Psoas muscle (tissue), 8 donors: Measurements from ENCODE around the gene FHAD1. TPM values are rescaled to one million over a fixed set of nuclear protein-coding genes. Genes with fewer than 3 reads are reported as not detected.

Experiments
- ATAC-seq, 4 donors: fragments of 200-7000 bp; cut with Tn5 transposase; one replicate each; pipeline ENCODE4 v1.9.1; 2020; ENCODE audit warnings: moderate library complexity in 3 of 4, mild to moderate bottlenecking in 2 of 4
- DNase-seq, 2 donors: peaks; one replicate each; pipeline ENCODE4 v3.0.0-alpha.2; 2020
- H3K27ac ChIP-seq: fragments of 200-600 bp; one replicate; pipeline ENCODE4 v1.8.0; 2022
- H3K27me3 ChIP-seq, 3 donors: fragments of 200-600 bp in 1 of 3; one replicate each; pipeline versions ENCODE4 v1.6.1 to v1.8.0; 2013 to 2022; ENCODE audit warnings: low read length in 2 of 3, mild to moderate bottlenecking in 2 of 3, moderate library complexity in 1 of 3; ENCODE audit not compliant: insufficient read depth in 3 of 3
- H3K36me3 ChIP-seq, 2 donors: fragments of 200-600 bp in 1 of 2; one replicate each; pipeline versions ENCODE4 v1.6.1 to v1.8.0; 2013 to 2022; ENCODE audit warnings: low read depth in 1 of 2, mild to moderate bottlenecking in 1 of 2, moderate library complexity in 1 of 2; ENCODE audit not compliant: insufficient read depth in 1 of 2
- H3K4me1 ChIP-seq: fragments of 200-600 bp; one replicate; pipeline ENCODE4 v1.8.0; 2022
- H3K4me3 ChIP-seq: fragments of 200-600 bp; one replicate; pipeline ENCODE4 v1.8.0; 2022; ENCODE audit warnings: mild to moderate bottlenecking
- H3K9me3 ChIP-seq: fragments of 200-600 bp; one replicate; pipeline ENCODE4 v1.8.0; 2022
- CTCF ChIP-seq: fragments of 200-600 bp; IDR thresholded peaks from one replicate; pipeline ENCODE4 v1.8.0; 2022; ENCODE audit warnings: antibody characterized with exemption
- WGBS, 3 donors: extraction: QIAGEN DNeasy Blood & Tissue Kit; methylation state at CpG; one replicate each; pipeline versions ENCODE4 v1.1.6 to v1.1.7; 2013; 5-methylcytosine and 5-hydroxymethylcytosine counted together
- intact Hi-C, 2 donors: fragments of 100-400 bp; cut with DNase I; formaldehyde crosslinking; loops; one replicate each; pipeline versions ENCODE4 v1.11.0 to v1.14.2; 2022
- polyA plus RNA-seq, 3 donors: library from polyadenylated mRNA; stranded (reverse); fragments of 200-250 nt; gene quantifications; one replicate each; pipeline ENCODE4 v1.2.3, GENCODE V29; 2013
- total RNA-seq, 4 donors: library from RNA; stranded (reverse); fragmentation: NEBNext Ultra II Directional in 2 of 4; extraction: Animal tissue kit (Norgen Biotek cat#: 25700) in 2 of 4; gene quantifications; one replicate each; pipeline versions ENCODE4 v1.2.1 to v1.2.4, GENCODE V29; 2021 to 2023
- donor health status: healthy with polysubstance abuse.
- donor health status: DM: no; HTN: no; CAD: no; lungs with moderate emphysema.
- donor health status: Bipolar disorder and iron deficiency.
- donor health status: healthy.
- donor health status: DM: yes; HTN: yes; CAD: no.
- donor health status: DM: no; HTN: no; CAD: no.
- donor health status: DM: no; HTN: no; CAD: no.
- donor health status: DM: yes; HTN: yes; CAD: no.

FHAD1 gene
- total and polyA plus RNA-seq, 7 donors = 0.03 to 0.24 (median 0.06) TPM; not detected in 4

- no peak for TF ChIP-seq CTCF
- peaks cover 0 to 15% (median 3%) of the 10 kb centered on the region in 3 donors for H3K27me3 ChIP-seq
- H3K9me3 ChIP-seq = no peaks in the 10 kb centered on the region
- no peak for DNase-seq
- 86 to 90% (median 89%) methylated on average over 7 of the region's 7 CpGs for WGBS, 3 donors
- H3K27ac ChIP-seq = no peak overlapping the region
- H3K36me3 ChIP-seq = no peaks in the 10 kb centered on the region
- H3K4me3 ChIP-seq = no peak overlapping the region
- intact Hi-C loops = no loop called here
- no peak for ATAC-seq
- H3K4me1 ChIP-seq = no peaks in the 10 kb centered on the region
These were observed 100.2 kb downstream of the FHAD1 start for GRCh38 chr1:15347182-15347581.

- no peaks in the 10 kb centered on the region for H3K9me3 ChIP-seq
- no peaks in the 10 kb centered on the region for H3K36me3 ChIP-seq
- ATAC-seq (no peak), DNase-seq (no peak)
- H3K27me3 ChIP-seq = peaks cover 0 to 23% (median 5%) of the 10 kb centered on the region in 3 donors
- H3K4me3 ChIP-seq = no peak overlapping the region
- TF ChIP-seq CTCF = no peak
- H3K4me1 ChIP-seq = no peaks in the 10 kb centered on the region
- intact Hi-C loops = no loop called here
- H3K27ac ChIP-seq = no peak overlapping the region
- WGBS, 3 donors = 93 to 95% (median 94%) methylated on average over 9 of the region's 9 CpGs
These were observed 101.6 kb downstream of the FHAD1 start for GRCh38 chr1:15348648-15349047.

- intact Hi-C loops = no loop called here
- Histone ChIP-seq H3K27me3 (peaks cover 0 to 23% (median 5%) of the 10 kb centered on the region in 3 donors), H3K4me3 (no peak overlapping the region), H3K27ac (no peak overlapping the region), H3K9me3 (no peaks in the 10 kb centered on the region), H3K4me1 (no peaks in the 10 kb centered on the region), H3K36me3 (no peaks in the 10 kb centered on the region)
- WGBS, 3 donors = 96 to 99% (median 99%) methylated on average over 6 of the region's 6 CpGs
- no peak for ATAC-seq
- TF ChIP-seq CTCF = no peak
- DNase-seq = no peak
These were observed 102.1 kb downstream of the FHAD1 start for GRCh38 chr1:15349133-15349532.

GRCh38 chr1:15350151-15350550 is 103.1 kb downstream of the FHAD1 start:
- intact Hi-C loops = no loop called here
- H3K27ac ChIP-seq = no peak overlapping the region
- DNase-seq (no peak), ATAC-seq (no peak)
- no peaks in the 10 kb centered on the region for H3K36me3 ChIP-seq
- H3K9me3 ChIP-seq = no peaks in the 10 kb centered on the region
- no peaks in the 10 kb centered on the region for H3K4me1 ChIP-seq
- H3K4me3 ChIP-seq = no peak overlapping the region
- WGBS, 3 donors = 89 to 97% (median 93%) methylated on average over 10 of the region's 10 CpGs
- peaks cover 0 to 23% (median 5%) of the 10 kb centered on the region in 3 donors for H3K27me3 ChIP-seq
- TF ChIP-seq CTCF = no peak

- Histone ChIP-seq H3K27ac (no peak overlapping the region), H3K9me3 (no peaks in the 10 kb centered on the region), H3K4me1 (no peaks in the 10 kb centered on the region), H3K4me3 (no peak overlapping the region), H3K36me3 (no peaks in the 10 kb centered on the region), H3K27me3 (peaks cover 0 to 23% (median 5%) of the 10 kb centered on the region in 3 donors)
- no peak for TF ChIP-seq CTCF
- DNase-seq (no peak), ATAC-seq (no peak)
- intact Hi-C loops = no loop called here
- WGBS, 3 donors = 88 to 95% (median 88%) methylated on average over 4 of the region's 4 CpGs
These were observed 103.7 kb downstream of the FHAD1 start for GRCh38 chr1:15350551-15351200.
